SW 1271 (cell line): ENCODE data around the gene OR51B6.
"Not testable (repeated sequence)": the region's sequence is repeated elsewhere in the genome, so short reads cannot be mapped to it uniquely, and the experiment has no call there.

Experiments
- DNase-seq, 2 experiments: peaks; one replicate each; lab custom pipeline; 2025; lab: John Stamatoyannopoulos, UW

Gene OR51B6

GRCh38 chr11:5366365-5366764 lies 15.1 kb downstream of the OR51B6 start:
- not testable (repeated sequence) for DNase-seq

- DNase-seq = no peak
Observed at GRCh38 chr11:5366856-5367255, 15.5 kb downstream of the OR51B6 start.

- DNase-seq = no peak
Observed at GRCh38 chr11:5367448-5368074, 16.3 kb downstream of the OR51B6 start.

- no peak for DNase-seq
Observed at GRCh38 chr11:5368502-5369043, 17.3 kb downstream of the OR51B6 start.

DNA sequence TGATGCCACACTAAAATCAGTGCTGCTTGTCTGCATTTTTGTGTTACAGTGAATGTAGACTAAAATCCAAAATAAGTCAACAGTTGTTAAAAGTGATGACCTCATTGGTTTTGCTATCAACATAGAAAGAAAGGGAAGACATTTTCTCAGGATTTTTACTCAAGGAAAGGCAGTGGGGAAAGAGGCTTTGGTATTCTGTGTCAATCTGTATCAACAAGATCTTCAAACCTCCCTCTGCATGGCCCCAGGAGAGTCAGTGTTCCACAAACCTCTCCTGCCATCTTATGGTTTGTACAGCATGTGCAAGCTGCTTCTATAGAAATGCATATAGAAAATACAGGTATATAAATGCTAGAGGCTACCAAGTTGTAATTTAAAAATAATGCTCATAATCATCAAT lies 18.5 kb downstream of the OR51B6 start:
- DNase-seq = peak; percentile 4 to 29

- DNase-seq = peak in 1 of 2 experiments; percentile 71
Observed at GRCh38 chr11:5380740-5381342, 29.5 kb downstream of the OR51B6 start.

- DNase-seq = no peak
Observed at GRCh38 chr11:5383576-5383975, 32.3 kb downstream of the OR51B6 start, which contains the start of gene OR51M1. Gene OR51M1 (plus strand): TSS chr11:5383812. CDS start chr11:5389399, 5,587 bp downstream.

GRCh38 chr11:5384335-5384734 lies 33.0 kb downstream of the OR51B6 start:
- no peak for DNase-seq

DNA sequence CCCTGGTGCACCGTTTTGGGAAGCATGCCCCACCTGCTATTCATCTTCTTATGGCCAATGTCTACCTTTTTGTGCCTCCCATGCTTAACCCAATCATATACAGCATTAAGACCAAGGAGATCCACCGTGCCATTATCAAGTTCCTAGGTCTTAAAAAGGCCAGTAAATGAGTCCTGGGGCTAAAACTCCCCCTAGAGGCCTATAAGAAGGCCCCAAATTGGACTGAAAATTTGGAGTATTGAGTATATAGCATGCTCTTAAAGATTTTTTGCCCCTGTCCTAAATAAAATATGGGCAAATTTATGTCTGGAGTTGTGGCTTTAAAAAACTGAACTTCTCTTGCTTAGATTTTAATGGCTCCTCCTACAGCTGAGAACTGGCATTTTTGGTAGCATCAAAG lies 38.9 kb downstream of the OR51B6 start:
- no peak for DNase-seq

- no peak for DNase-seq
Observed at GRCh38 chr11:5394091-5394490, 42.8 kb downstream of the OR51B6 start.

- no peak for DNase-seq
Observed at GRCh38 chr11:5398936-5399335, 47.6 kb downstream of the OR51B6 start.
